DND-41 (cell line): ENCODE measurements around the gene WDR4.

Experiments used
- ATAC-seq: fragments of 200-7000 bp; cut with Tn5 transposase; 3 replicates; pipeline ENCODE4 v1.9.1; 2021; ENCODE audit warnings: low read depth; ENCODE audit not compliant: insufficient read depth
- DNase-seq: peaks from one replicate; pipeline ENCODE4 v3.0.0-alpha.2; 2020
- H2AFZ ChIP-seq: 2 replicates; pipeline ENCODE4 v1.6.0; 2012; ENCODE audit warnings: low read depth, low read length
- H3K27ac ChIP-seq: 2 replicates; pipeline ENCODE4 v1.5.1; 2012; ENCODE audit warnings: low read length, inconsistent platforms
- H3K27me3 ChIP-seq: fragments of 200-600 bp; sonication (generic); 2 replicates; pipeline ENCODE4 v1.6.0; 2012; ENCODE audit warnings: low read length, mild to moderate bottlenecking, inconsistent platforms; ENCODE audit not compliant: insufficient read depth, poor library complexity
- H3K36me3 ChIP-seq: 2 replicates; pipeline ENCODE4 v1.5.1; 2012; ENCODE audit warnings: low read length, inconsistent platforms; ENCODE audit not compliant: insufficient read depth
- H3K4me1 ChIP-seq: 2 replicates; pipeline ENCODE4 v1.5.1; 2012; ENCODE audit warnings: mild to moderate bottlenecking, low read length; ENCODE audit not compliant: insufficient read depth
- H3K4me2 ChIP-seq: 2 replicates; pipeline ENCODE4 v1.6.0; 2012; ENCODE audit warnings: mild to moderate bottlenecking, moderate library complexity, low read length, inconsistent platforms; ENCODE audit not compliant: insufficient read depth
- H3K4me3 ChIP-seq, 2 experiments: fragments of 200-600 bp in 1 of 2; shearing (Covaris generic) in 1 of 2; 2 replicates each; pipeline ENCODE4 v1.5.1; 2012 to 2016; ENCODE audit warnings: inconsistent platforms in 2 of 2, low read length in 2 of 2, mild to moderate bottlenecking in 2 of 2, low read depth in 1 of 2, moderate library complexity in 1 of 2
- H3K79me2 ChIP-seq: 2 replicates; pipeline ENCODE4 v1.6.0; 2012; ENCODE audit warnings: low read length, inconsistent platforms; ENCODE audit not compliant: insufficient read depth
- H3K9ac ChIP-seq: 2 replicates; pipeline ENCODE4 v1.6.0; 2012; ENCODE audit warnings: low read depth, mild to moderate bottlenecking, inconsistent platforms, low read length, moderate library complexity
- H3K9me3 ChIP-seq: 2 replicates; pipeline ENCODE4 v1.5.1; 2012; ENCODE audit warnings: low read length, moderate library complexity, mild to moderate bottlenecking, inconsistent platforms; ENCODE audit not compliant: insufficient read depth, severe bottlenecking
- H4K20me1 ChIP-seq: 2 replicates; pipeline ENCODE4 v1.6.0; 2012; ENCODE audit warnings: low read length; ENCODE audit not compliant: insufficient read depth
- CTCF ChIP-seq: IDR thresholded peaks from 2 replicates; pipeline ENCODE4 v1.5.1; 2012; ENCODE audit warnings: borderline replicate concordance, low read length, moderate library complexity, mild to moderate bottlenecking; ENCODE audit not compliant: poor library complexity, severe bottlenecking; ENCODE audit errors: extremely low read depth
- EZH2 ChIP-seq: IDR thresholded peaks from 3 replicates; pipeline ENCODE4 v1.6.1; 2012; ENCODE audit warnings: borderline replicate concordance, low read depth, mild to moderate bottlenecking, moderate library complexity, low read length, inconsistent platforms; ENCODE audit not compliant: severe bottlenecking

Gene WDR4

GRCh38 chr21:42873096-42873495 lies 6.2 kb downstream of the WDR4 start:
- Histone ChIP-seq H3K36me3 (peaks cover 76% of the 10 kb centered on the region), H3K79me2 (peaks cover 78% of the 10 kb centered on the region), H3K9me3 (no peaks in the 10 kb centered on the region), H2AFZ (no peak overlapping the region), H3K27ac (no peak overlapping the region), H3K4me2 (no peak overlapping the region), H3K4me1 (peaks cover 10% of the 10 kb centered on the region), H4K20me1 (peaks cover 35% of the 10 kb centered on the region), H3K4me3 (no peak overlapping the region), H3K27me3 (no peaks in the 10 kb centered on the region), H3K9ac (no peak overlapping the region)
- DNase-seq (no peak), ATAC-seq (no peak)
- TF ChIP-seq EZH2 (no peak), CTCF (no peak)

GRCh38 chr21:42868196-42868595 lies 11.1 kb downstream of the WDR4 start:
- Histone ChIP-seq H3K9me3 (no peaks in the 10 kb centered on the region), H3K27me3 (no peaks in the 10 kb centered on the region)
- DNase-seq: no peak

GRCh38 chr21:42865776-42866160 lies 13.6 kb downstream of the WDR4 start:
- H3K79me2 ChIP-seq: peaks cover 91% of the 10 kb centered on the region

More at GRCh38 chr21:42868196-42868595, 11.1 kb downstream of the WDR4 start:
- Histone ChIP-seq H3K36me3 (peaks cover 92% of the 10 kb centered on the region), H3K4me1 (no peaks in the 10 kb centered on the region), H3K4me2 (no peak overlapping the region), H4K20me1 (peaks cover 64% of the 10 kb centered on the region), H2AFZ (no peak overlapping the region), H3K79me2 (peaks cover 90% of the 10 kb centered on the region), H3K4me3 (no peak overlapping the region), H3K27ac (no peak overlapping the region), H3K9ac (no peak overlapping the region)
- no peak for TF ChIP-seq CTCF
- no peak for ATAC-seq

More at GRCh38 chr21:42865776-42866160, 13.6 kb downstream of the WDR4 start:
- no peaks in the 10 kb centered on the region for H3K9me3 ChIP-seq
- DNase-seq (no peak), ATAC-seq (no peak)
- H3K9ac ChIP-seq: no peak overlapping the region
- H3K36me3 ChIP-seq: peaks cover 89% of the 10 kb centered on the region
- H3K27ac ChIP-seq: no peak overlapping the region
- H2AFZ ChIP-seq: no peak overlapping the region
- TF ChIP-seq EZH2 (no peak), CTCF (no peak)
- H4K20me1 ChIP-seq: peaks cover 72% of the 10 kb centered on the region
- no peaks in the 10 kb centered on the region for H3K4me1 ChIP-seq
- H3K27me3 ChIP-seq: no peaks in the 10 kb centered on the region
- no peak overlapping the region for H3K4me2 ChIP-seq
- H3K4me3 ChIP-seq: no peak overlapping the region
